ENCODE data around the gene ACADSB.

- TF ChIP-seq EZH2 (IDR thresholded peaks at IDR 0.05; ENCODE audit: borderline replicate concordance) (no peak), CTCF (IDR thresholded peaks at IDR 0.05; ENCODE audit: poor library complexity) (no peak), EZH2phosphoT487 (IDR thresholded peaks at IDR 0.05; ENCODE audit: low read depth, severe bottlenecking, unreplicated experiment) (no peak)
Measured at GRCh38 chr10:123024540-123024939, 15.7 kb downstream of the ACADSB start.

Data from hepatocyte (in vitro differentiated cells).